Muscle layer of duodenum (tissue), 2 donors: ENCODE data around the gene PRR30.
"Not testable (repeated sequence)": the region's sequence is repeated elsewhere in the genome, so short reads cannot be mapped to it uniquely, and the experiment has no call there.

Source experiments
- H3K27ac ChIP-seq: one replicate; pipeline ENCODE4 v1.7.0; 2013; ENCODE audit warnings: mild to moderate bottlenecking, low read length
- H3K27me3 ChIP-seq: one replicate; pipeline ENCODE4 v1.7.0; 2013; ENCODE audit warnings: low read depth, mild to moderate bottlenecking, control low read depth, low read length
- H3K36me3 ChIP-seq, 2 donors: one replicate each; pipeline ENCODE4 v1.7.0; 2013; ENCODE audit warnings: low read length in 2 of 2, control low read depth in 1 of 2, mild to moderate bottlenecking in 1 of 2; ENCODE audit not compliant: insufficient read depth in 2 of 2, control insufficient read depth in 1 of 2
- H3K4me1 ChIP-seq, 2 donors: one replicate each; pipeline ENCODE4 v1.7.0; 2013; ENCODE audit warnings: low read length in 2 of 2, mild to moderate bottlenecking in 2 of 2, control low read depth in 1 of 2, moderate library complexity in 1 of 2; ENCODE audit not compliant: insufficient read depth in 2 of 2, control insufficient read depth in 1 of 2
- H3K4me3 ChIP-seq, 2 donors: one replicate each; pipeline ENCODE4 v1.7.0; 2013; ENCODE audit warnings: low read length in 2 of 2, low read depth in 1 of 2, mild to moderate bottlenecking in 1 of 2
- H3K9me3 ChIP-seq, 2 donors: one replicate each; pipeline ENCODE4 v1.7.0; 2013; ENCODE audit warnings: low read length in 2 of 2, control low read depth in 1 of 2, mild to moderate bottlenecking in 1 of 2; ENCODE audit not compliant: control insufficient read depth in 1 of 2
- donor health status: healthy.

Gene PRR30

GRCh38 chr2:27139310-27139709, at the start of gene PRR30:
TSS of gene PRR30 (minus strand) at chr2:27139410. CDS start at chr2:27138329, 1,081 bp downstream.
- no peak within 1 kb of the TSS for H3K4me3 ChIP-seq
- no peaks in the 10 kb centered on the region for H3K9me3 ChIP-seq
- no peaks in the 10 kb centered on the region for H3K4me1 ChIP-seq
- no peak within 1 kb of the TSS for H3K27ac ChIP-seq
- H3K36me3 ChIP-seq: no peaks in the 10 kb centered on the region
- no peaks in the 10 kb centered on the region for H3K27me3 ChIP-seq

DNA sequence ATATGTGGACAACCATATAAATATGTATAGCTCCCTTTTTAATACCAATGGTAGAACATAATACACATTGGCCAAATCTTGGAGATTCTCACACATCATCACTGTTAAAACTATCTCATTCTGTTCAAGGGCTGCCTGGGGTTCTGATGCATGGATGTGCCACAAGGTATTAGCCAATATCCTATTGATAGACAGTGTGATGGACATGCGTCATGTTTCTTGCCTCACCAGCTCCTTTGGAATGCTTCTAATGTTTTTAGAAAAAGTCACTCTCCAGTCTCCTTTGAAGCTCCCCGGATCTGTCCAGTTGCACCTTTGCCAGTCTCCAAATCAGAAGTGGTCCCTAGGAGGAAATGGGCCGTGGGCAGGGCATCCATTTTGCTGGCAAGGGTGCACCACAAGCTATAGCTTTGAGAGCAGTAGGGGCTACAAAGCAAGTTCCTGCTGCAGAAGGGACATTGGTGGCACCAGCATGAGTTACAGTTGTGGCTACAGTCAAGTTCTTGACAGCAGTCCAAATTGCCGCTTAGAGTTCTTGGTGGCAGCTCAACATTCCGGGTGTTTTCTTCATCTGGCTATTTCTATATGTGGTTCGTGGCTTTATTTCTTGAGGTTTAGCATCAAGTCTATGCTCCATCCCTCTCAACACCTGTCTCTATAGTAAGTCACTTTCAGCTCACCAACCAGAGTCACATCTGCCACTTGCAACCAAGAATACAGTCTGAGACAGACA, 47.6 kb upstream of the PRR30 start:
- no peak overlapping the region for H3K4me3 ChIP-seq
- H3K27me3 ChIP-seq: no peaks in the 10 kb centered on the region
- H3K9me3 ChIP-seq: no peaks in the 10 kb centered on the region
- no peaks in the 10 kb centered on the region for H3K4me1 ChIP-seq
- peaks cover 0 to 3% of the 10 kb centered on the region in 2 donors for H3K36me3 ChIP-seq
- no peak overlapping the region for H3K27ac ChIP-seq

DNA sequence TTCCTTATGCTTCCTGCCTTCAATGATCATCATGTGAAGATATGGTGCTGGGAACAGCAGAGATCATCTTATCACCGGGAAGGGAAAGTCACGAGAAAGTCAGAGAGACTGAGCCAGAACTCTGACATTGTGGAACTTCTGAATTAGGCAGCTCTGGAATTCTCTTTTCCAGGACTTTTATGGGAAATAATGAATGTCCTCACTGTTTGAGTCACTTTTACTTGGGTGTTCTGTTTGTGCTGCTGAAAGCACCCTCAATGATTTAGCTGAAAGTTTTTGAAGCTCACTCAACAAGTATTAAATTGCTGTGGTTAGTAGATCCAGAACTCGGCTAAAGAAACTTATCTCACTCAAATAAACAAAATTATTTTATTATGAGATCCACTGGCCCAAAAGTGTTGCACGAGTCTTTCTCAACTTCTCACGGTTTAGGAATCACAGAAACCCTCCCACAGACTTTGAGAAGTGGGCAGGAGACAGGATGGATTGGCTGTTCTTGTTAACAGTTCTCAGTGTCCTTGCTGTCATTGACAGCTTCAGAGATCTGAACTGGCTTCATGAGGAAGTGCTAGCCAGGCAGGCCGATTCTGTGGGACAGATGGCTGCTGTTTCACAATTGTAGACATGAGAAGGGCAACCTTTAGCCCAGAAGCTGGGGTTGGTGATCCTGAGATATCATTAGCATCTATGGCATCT, 46.3 kb upstream of the PRR30 start:
- no peaks in the 10 kb centered on the region for H3K4me1 ChIP-seq

DNA sequence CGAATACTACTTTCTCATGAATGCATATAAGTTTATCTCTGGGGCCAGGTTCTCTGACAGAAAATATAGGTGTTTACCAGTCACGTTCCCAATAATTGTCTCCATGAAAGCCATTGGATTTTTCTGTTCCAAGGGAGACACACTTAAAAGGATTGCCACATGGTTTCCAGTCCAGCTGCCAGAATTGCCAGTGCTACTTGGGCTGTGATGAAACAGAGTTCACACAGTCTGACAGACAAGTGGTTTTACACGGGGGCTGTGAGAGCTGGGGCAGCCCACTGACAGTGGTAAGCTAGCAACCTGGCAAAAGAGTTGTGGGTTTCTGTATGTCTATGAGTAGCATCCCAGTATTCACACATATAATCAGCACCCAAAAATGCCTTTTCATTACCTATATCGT, 44.9 kb upstream of the PRR30 start:
- H3K27ac ChIP-seq: no peak overlapping the region
- H3K36me3 ChIP-seq: peaks cover 0 to 9% of the 10 kb centered on the region in 2 donors
- H3K4me1 ChIP-seq: no peaks in the 10 kb centered on the region

More for the DNA sequence above, 46.3 kb upstream of the PRR30 start:
- H3K4me3 ChIP-seq: no peak overlapping the region
- H3K27ac ChIP-seq: peak overlapping the region; percentile 49
- no peaks in the 10 kb centered on the region for H3K9me3 ChIP-seq
- peaks cover 0 to 9% of the 10 kb centered on the region in 2 donors for H3K36me3 ChIP-seq
- no peaks in the 10 kb centered on the region for H3K27me3 ChIP-seq

GRCh38 chr2:27182346-27182745, 43.1 kb upstream of the PRR30 start:
- Histone ChIP-seq H3K27ac (no peak overlapping the region), H3K9me3 (no peaks in the 10 kb centered on the region)

More for the DNA sequence above, 44.9 kb upstream of the PRR30 start:
- Histone ChIP-seq H3K4me3 (no peak overlapping the region), H3K9me3 (no peaks in the 10 kb centered on the region), H3K27me3 (no peaks in the 10 kb centered on the region)

DNA sequence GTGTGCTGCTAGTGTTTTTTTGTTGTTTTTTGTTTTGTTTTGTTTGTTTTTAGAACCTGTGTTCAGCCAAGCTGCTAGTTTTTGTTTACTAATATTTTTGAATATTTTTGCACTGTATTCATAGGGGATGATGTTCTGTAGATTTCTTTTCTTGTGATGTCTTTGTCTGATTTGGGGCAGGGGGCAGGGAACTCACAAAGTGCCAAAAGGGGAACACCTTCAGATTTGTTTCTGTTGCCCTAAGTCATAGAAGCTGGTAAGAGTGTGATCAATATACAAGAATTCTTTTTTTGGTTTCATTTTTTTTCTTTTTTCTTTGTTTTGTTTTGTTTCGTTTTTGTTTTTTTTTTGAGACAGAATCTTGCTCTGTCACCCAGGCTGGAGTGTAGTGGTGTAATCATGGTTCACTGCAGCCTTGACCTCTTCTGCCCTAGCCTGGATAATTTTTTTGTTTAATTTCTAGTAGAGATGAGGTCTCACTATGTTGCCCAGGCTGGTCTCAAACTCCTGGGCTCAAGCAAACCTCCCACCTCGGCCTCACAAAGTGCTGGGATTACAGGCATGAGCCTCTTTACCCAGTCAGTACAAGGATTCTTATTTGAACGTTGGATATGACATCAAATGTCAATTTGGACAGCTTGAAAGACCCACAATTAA, 40.3 kb upstream of the PRR30 start:
- Histone ChIP-seq H3K4me3 (no peak overlapping the region), H3K9me3 (no peaks in the 10 kb centered on the region), H3K27ac (no peak overlapping the region), H3K27me3 (no peaks in the 10 kb centered on the region), H3K36me3 (peaks cover 0 to 6% of the 10 kb centered on the region in 2 donors), H3K4me1 (no peaks in the 10 kb centered on the region)

More at GRCh38 chr2:27182346-27182745, 43.1 kb upstream of the PRR30 start:
- Histone ChIP-seq H3K36me3 (peaks cover 0 to 9% of the 10 kb centered on the region in 2 donors), H3K4me3 (no peak overlapping the region), H3K4me1 (no peaks in the 10 kb centered on the region), H3K27me3 (no peaks in the 10 kb centered on the region)

- no peaks in the 10 kb centered on the region for H3K9me3 ChIP-seq
- peaks cover 0 to 6% of the 10 kb centered on the region in 2 donors for H3K36me3 ChIP-seq
- no peaks in the 10 kb centered on the region for H3K4me1 ChIP-seq
- H3K27me3 ChIP-seq: no peaks in the 10 kb centered on the region
- no peak overlapping the region for H3K27ac ChIP-seq
- H3K4me3 ChIP-seq: no peak overlapping the region
Measured at GRCh38 chr2:27178469-27178868, 39.3 kb upstream of the PRR30 start.

GRCh38 chr2:27177441-27178351, 38.5 kb upstream of the PRR30 start:
- H3K4me3 ChIP-seq: no peak overlapping the region
- H3K27ac ChIP-seq: no peak overlapping the region
- peaks cover 0 to 6% of the 10 kb centered on the region in 2 donors for H3K36me3 ChIP-seq
- H3K4me1 ChIP-seq: no peaks in the 10 kb centered on the region
- H3K9me3 ChIP-seq: no peaks in the 10 kb centered on the region
- no peaks in the 10 kb centered on the region for H3K27me3 ChIP-seq

- not testable (repeated sequence) for H3K27ac ChIP-seq, H3K36me3 ChIP-seq, H3K4me3 ChIP-seq, H3K9me3 ChIP-seq, H3K4me1 ChIP-seq, H3K27me3 ChIP-seq
Measured at GRCh38 chr2:27175781-27176180, 36.6 kb upstream of the PRR30 start.

DNA sequence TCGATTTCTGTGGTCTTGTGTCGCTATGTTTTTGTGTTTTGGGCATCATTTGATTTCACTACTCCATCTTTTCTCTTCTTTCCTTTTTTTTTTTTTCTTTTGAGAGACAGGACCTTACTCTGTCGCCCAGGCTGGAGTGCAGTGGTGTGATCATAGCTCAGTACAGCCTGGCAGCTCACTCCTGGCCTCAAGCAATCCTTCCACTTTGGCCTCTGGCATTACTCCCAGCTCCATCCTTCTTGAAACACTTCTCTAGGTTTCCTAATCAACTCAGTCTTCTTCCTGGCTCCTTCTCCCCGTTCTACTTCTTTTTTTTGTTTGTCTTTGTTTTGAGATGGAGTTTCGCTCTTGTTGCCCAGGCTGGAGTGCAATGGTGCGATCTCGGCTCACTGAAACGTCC, 36.1 kb upstream of the PRR30 start:
- Histone ChIP-seq H3K9me3 (no peaks in the 10 kb centered on the region), H3K27me3 (no peaks in the 10 kb centered on the region), H3K27ac (no peak overlapping the region)

More for the DNA sequence above, 36.1 kb upstream of the PRR30 start:
- Histone ChIP-seq H3K4me1 (no peaks in the 10 kb centered on the region), H3K4me3 (no peak overlapping the region), H3K36me3 (no peaks in the 10 kb centered on the region)
